ENCODE data around the gene RSPH6A.
A peak's percentile ranks its signal among the peaks of the same experiment; 100 is the strongest.

Gene RSPH6A

DNA sequence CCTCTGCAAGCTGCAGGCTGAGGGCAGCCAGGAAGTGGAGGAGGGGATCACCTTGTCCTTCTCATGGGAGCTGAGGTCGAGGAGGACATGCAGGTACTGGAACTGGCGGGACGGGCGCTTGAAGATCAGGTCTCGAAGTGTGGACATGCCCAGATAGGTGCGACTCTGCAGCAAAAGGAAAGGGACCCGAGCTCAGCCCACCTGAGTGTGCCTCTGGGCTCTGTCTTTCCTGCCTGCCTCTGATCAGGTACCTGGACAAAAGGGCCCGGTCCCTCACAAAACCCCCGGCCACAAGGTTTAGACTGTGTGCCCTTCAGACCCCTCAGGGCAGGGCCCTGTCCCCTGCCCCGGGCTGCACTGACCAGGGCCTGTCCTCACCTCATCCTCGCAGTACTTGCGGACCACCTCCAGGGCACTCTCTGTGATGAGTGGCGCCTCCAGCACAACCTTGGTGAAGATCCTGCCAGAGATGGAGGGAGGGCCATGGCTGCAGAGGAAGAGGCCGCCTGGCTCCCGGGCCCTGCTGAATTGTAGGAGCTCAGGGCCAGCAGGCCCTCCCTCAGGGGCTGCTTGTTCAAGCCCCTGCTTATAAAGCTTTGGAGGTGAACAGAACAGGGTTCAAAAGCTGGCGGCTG is 12.5 kb upstream of the RSPH6A start:
- H3K4me2 ChIP-seq: no peak overlapping the region
- no peaks in the 10 kb centered on the region for H3K9me3 ChIP-seq (replicated peaks in 1 of 11)
- H3K4me1 ChIP-seq: peaks cover 0 to 9% (median 0%) of the 10 kb centered on the region in 10 experiments; a peak in 3 of 20 replicates
- H4K20me1 ChIP-seq: peaks cover 0 to 96% (median 39%) of the 10 kb centered on the region in 11 experiments; a peak in 16 of 22 replicates
- H3K36me3 ChIP-seq: peaks cover 98 to 100% (median 100%) of the 10 kb centered on the region in 11 experiments
- H3K9ac ChIP-seq: no peak overlapping the region
- no peak overlapping the region for H3K4me3 ChIP-seq
- no peak for TF ChIP-seq Cebpa-rat (IDR thresholded peaks at IDR 0.05)
- no peaks in the 10 kb centered on the region for H3K27me3 ChIP-seq
- no peak overlapping the region for H3K27ac ChIP-seq

DNA sequence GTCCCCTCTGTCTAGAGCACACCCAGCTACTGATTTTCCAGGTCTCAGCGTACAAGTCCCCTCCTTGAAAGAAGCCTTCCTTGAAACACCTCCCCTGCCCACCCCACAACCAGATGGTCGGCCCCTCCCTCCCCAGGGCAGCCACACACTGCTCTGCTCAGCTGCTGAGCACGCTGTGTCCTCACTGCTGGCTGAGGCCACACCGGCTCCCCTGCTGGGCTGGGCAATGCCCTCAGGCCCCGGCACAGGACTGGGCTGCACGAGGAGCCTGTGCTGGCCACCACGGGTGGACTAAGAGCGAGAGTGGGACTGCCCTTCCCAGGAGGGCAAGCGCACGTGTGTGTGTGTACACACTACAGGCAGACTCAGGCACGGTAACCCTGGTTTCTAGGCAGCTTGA is 11.8 kb upstream of the RSPH6A start:
- Histone ChIP-seq H3K4me1 (peaks cover 0 to 9% (median 0%) of the 10 kb centered on the region in 10 experiments; a peak in 3 of 20 replicates), H3K36me3 (peaks cover 95 to 100% (median 97%) of the 10 kb centered on the region in 11 experiments), H3K9me3 (replicated peaks in 1 of 11) (no peaks in the 10 kb centered on the region), H3K27me3 (no peaks in the 10 kb centered on the region), H3K4me3 (no peak overlapping the region), H3K9ac (no peak overlapping the region), H4K20me1 (peaks cover 0 to 96% (median 36%) of the 10 kb centered on the region in 11 experiments; a peak in 16 of 22 replicates), H3K27ac (no peak overlapping the region), H3K4me2 (no peak overlapping the region)
- TF ChIP-seq Cebpa-rat (IDR thresholded peaks at IDR 0.05): no peak

DNA sequence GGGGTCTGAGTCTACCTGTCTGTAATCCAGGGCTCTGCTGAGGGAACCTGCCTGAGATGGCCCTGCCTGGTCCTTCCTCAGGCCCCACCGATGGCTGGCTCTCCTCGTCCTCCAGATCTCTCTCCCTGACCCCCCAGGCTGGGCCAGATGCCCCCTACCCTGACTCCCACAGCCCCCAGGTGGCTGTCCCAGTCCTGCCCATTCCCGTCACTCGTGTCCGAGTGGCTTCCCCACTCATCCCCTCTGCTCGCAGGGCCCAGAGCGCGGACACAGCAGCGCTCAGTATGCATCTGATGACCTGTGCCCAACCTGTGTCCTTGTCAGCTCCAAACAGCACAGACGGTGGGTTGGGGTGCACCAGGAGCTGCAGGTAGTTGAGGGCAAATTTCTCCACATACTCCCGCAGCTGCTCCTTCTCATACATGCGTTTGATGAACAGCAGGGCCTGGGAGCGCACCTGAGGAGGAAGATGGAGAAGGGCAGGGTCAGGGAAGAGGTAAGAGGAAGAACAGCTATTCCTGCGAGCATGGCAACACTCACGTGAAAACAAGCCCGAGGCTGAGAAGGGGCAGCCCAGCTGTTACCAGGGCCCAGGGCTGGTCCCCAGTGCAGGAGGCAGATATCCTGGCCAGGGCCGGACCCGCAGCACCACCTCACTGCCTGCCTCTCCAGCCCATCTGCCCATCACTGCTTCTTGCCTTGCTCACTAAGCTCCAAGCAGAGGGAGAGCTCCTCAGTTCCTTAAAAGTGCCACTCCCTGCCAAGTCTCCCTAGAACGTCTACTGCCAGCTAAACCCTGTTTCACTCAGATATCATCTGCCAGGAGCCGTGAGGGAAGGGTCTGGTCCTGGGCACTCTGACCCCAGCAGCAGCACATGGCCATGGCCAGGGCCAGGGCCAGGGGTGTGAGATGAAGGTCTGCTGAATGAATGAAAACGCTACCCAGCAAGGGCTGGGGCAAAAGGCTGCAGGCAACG is 11.1 kb upstream of the RSPH6A start:
- Histone ChIP-seq H4K20me1 (peaks cover 0 to 96% (median 31%) of the 10 kb centered on the region in 11 experiments; a peak in 16 of 22 replicates), H3K4me3 (no peak overlapping the region), H3K36me3 (peaks cover 95 to 100% (median 97%) of the 10 kb centered on the region in 11 experiments), H3K9me3 (replicated peaks in 1 of 11) (no peaks in the 10 kb centered on the region), H3K4me1 (peaks cover 0 to 14% (median 0%) of the 10 kb centered on the region in 10 experiments; a peak in 4 of 20 replicates), H3K27me3 (no peaks in the 10 kb centered on the region), H3K27ac (no peak overlapping the region), H3K4me2 (no peak overlapping the region), H3K9ac (no peak overlapping the region)
- no peak for TF ChIP-seq Cebpa-rat (IDR thresholded peaks at IDR 0.05)

DNA sequence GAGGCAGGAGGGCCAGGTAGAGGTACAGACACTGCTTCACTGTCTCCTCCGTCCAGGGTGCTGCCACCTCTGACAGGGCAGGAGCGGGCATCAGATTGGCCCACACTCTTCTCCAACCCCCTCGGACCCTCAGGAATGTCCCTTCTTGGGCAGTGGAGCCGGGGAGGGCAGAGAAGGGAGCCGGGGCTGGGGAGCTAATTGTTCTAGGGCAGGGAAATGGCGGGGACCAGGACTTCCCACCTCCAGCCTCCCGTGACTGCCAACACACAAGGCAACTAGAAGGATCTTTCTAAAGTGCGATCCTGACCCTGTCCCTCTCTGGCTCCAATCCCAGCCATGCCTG is 10.1 kb upstream of the RSPH6A start:
- peaks cover 0 to 20% (median 0%) of the 10 kb centered on the region in 10 experiments; a peak in 6 of 20 replicates for H3K4me1 ChIP-seq
- no peak overlapping the region for H3K27ac ChIP-seq
- no peaks in the 10 kb centered on the region for H3K27me3 ChIP-seq
- H4K20me1 ChIP-seq: peaks cover 0 to 97% (median 29%) of the 10 kb centered on the region in 11 experiments; a peak in 14 of 22 replicates
- H3K4me2 ChIP-seq: no peak overlapping the region
- H3K9ac ChIP-seq: no peak overlapping the region
- no peak for TF ChIP-seq Cebpa-rat (IDR thresholded peaks at IDR 0.05)
- H3K9me3 ChIP-seq (replicated peaks in 1 of 11): no peaks in the 10 kb centered on the region
- peaks cover 93 to 98% (median 95%) of the 10 kb centered on the region in 11 experiments for H3K36me3 ChIP-seq
- no peak overlapping the region for H3K4me3 ChIP-seq

DNA sequence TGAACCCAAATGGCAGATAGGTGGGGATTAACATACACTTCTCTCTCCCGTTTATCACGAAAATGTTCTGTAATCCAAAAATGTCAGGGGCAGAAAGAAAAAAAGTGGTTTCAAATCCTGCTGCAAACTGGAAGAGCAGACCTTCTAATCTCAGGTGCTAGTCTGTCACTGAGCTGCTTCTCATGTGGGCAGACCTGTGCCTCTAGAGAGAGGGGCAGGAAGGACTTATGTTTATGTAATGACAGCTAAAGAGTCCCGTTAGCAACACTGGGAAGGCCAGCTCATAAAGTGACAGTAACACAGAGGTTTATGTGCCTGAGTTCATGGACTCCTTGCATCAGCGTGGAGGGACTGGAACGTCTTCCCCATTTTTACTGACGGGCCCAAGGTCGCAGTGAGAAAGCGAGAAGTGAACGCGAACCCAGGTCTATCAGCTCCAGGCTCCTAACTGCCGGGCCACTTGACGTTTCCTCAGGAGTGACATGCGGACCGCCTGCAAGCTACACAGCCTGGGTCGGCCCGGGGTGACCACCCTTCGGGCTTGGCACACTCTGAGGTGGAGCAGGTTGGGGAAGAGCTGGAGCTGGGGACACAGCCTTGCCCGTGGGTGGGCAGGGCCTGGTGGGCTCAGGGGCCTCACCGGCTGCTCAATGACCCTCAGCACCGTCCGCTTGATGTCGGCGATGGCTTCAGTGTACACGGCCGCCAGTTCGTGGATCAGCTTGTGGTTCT is 9.6 kb upstream of the RSPH6A start:
- H3K4me3 ChIP-seq: no peak overlapping the region
- H3K27ac ChIP-seq: no peak overlapping the region
- no peak for TF ChIP-seq Cebpa-rat (IDR thresholded peaks at IDR 0.05)
- H3K4me1 ChIP-seq: peaks cover 0 to 20% (median 0%) of the 10 kb centered on the region in 10 experiments; a peak in 6 of 20 replicates
- peaks cover 0 to 97% (median 29%) of the 10 kb centered on the region in 11 experiments; a peak in 15 of 22 replicates for H4K20me1 ChIP-seq
- no peak overlapping the region for H3K4me2 ChIP-seq
- no peaks in the 10 kb centered on the region for H3K27me3 ChIP-seq
- H3K9me3 ChIP-seq (replicated peaks in 1 of 11): no peaks in the 10 kb centered on the region
- H3K9ac ChIP-seq: 0 out of 22 replicates have a peak overlapping the region, but pooled peaks of 1 of the 11 experiments have one; percentile 4
- H3K36me3 ChIP-seq: peaks cover 92 to 98% (median 95%) of the 10 kb centered on the region in 11 experiments

DNA sequence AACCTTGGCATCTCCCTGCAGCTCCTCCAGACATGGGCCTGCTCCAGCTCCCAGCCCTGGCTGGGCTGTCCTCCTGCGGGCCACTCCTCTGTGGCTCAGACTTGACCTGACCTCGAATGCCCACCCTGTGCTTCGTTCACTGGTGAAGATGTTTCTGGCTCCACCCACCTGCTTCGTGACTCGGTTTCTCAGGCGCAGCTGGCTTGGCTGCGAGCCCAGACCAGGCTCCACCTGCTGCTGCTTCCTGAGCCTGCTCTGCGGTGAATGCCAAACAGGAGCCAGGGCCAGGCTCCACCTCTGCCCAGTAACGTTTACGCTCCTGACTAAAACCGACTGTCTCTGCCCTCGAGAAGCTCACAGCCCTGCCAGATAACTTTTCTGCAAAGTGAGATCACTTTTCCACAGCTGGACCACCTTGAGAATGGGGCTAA is 8.9 kb upstream of the RSPH6A start:
- H3K4me1 ChIP-seq: peaks cover 0 to 20% (median 0%) of the 10 kb centered on the region in 10 experiments; a peak in 6 of 20 replicates
- peaks cover 0 to 97% (median 35%) of the 10 kb centered on the region in 11 experiments; a peak in 15 of 22 replicates for H4K20me1 ChIP-seq
- no peak overlapping the region for H3K27ac ChIP-seq
- no peak overlapping the region for H3K4me2 ChIP-seq
- H3K4me3 ChIP-seq: no peak overlapping the region
- no peak overlapping the region for H3K9ac ChIP-seq
- no peaks in the 10 kb centered on the region for H3K27me3 ChIP-seq
- peaks cover 87 to 98% (median 94%) of the 10 kb centered on the region in 11 experiments for H3K36me3 ChIP-seq
- no peak for TF ChIP-seq Cebpa-rat (IDR thresholded peaks at IDR 0.05)
- H3K9me3 ChIP-seq (replicated peaks in 1 of 11): no peaks in the 10 kb centered on the region

DNA sequence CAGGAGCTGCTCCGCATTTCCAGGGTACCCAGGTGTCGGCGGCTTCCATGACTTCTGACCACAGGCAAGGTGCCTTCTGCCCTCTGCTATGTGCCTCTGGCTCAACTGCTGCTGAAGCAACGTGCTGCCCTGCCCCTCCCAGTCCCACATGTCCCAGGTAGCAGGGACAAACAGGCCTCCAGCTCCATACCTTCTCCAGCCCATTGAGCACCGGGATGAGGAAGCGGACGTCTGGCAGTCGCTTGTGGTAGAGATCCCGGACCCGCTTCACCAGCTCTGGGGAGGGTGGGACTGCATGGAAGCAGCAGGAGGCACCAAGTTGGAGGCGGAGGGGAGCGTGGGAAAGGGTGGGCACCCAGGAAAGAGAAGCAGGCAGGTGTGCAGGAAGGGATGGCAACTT is 8.1 kb upstream of the RSPH6A start:
- Histone ChIP-seq H3K27ac (no peak overlapping the region), H3K4me3 (no peak overlapping the region), H3K4me1 (peaks cover 0 to 24% (median 4%) of the 10 kb centered on the region in 10 experiments; a peak in 9 of 20 replicates), H3K36me3 (peaks cover 78 to 98% (median 87%) of the 10 kb centered on the region in 11 experiments), H4K20me1 (peaks cover 0 to 97% (median 32%) of the 10 kb centered on the region in 11 experiments; a peak in 17 of 22 replicates), H3K9ac (no peak overlapping the region), H3K4me2 (no peak overlapping the region), H3K9me3 (replicated peaks in 1 of 11) (no peaks in the 10 kb centered on the region), H3K27me3 (no peaks in the 10 kb centered on the region)
- TF ChIP-seq Cebpa-rat (IDR thresholded peaks at IDR 0.05): no peak

DNA sequence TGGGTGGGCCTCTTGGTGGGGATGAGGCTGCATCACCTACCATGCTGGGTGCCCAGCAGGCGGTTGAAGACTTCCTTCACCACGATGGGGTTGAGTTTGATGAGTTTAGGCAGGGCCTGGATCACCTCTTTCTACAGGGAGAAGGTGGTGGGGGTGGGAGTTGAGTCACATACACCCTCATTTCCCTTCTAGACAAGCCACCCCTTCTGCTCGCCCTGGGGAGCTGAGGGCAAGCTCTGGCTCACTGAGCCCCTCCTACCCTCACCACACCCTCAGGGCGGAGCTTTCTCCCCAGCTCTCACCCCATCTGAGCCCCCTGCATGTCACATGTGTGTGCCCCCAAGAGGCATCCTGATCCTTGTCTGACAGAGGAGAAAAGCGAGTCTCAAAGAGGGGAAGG is 7.6 kb upstream of the RSPH6A start:
- no peak overlapping the region for H3K27ac ChIP-seq
- H3K9ac ChIP-seq: no peak overlapping the region
- peaks cover 0 to 29% (median 9%) of the 10 kb centered on the region in 10 experiments; a peak in 16 of 20 replicates for H3K4me1 ChIP-seq
- H4K20me1 ChIP-seq: peaks cover 2 to 97% (median 33%) of the 10 kb centered on the region in 11 experiments; a peak in 19 of 22 replicates
- H3K4me3 ChIP-seq: no peak overlapping the region
- peaks cover 77 to 98% (median 85%) of the 10 kb centered on the region in 11 experiments for H3K36me3 ChIP-seq
- no peaks in the 10 kb centered on the region for H3K27me3 ChIP-seq
- H3K4me2 ChIP-seq: no peak overlapping the region
- no peak for TF ChIP-seq Cebpa-rat (IDR thresholded peaks at IDR 0.05)
- no peaks in the 10 kb centered on the region for H3K9me3 ChIP-seq (replicated peaks in 1 of 11)

All from BLaER1 treated with 17β-estradiol and CSF1 and Interleukin-3, amounts not matched to agents 10 nM and 100 nM (cell line).